GM20431 (cell line): ENCODE measurements around the gene PLXNA4.

Experiments
- in situ Hi-C: fragments of 300-500 bp; cut with MseI, MboI; formaldehyde crosslinking; loops from one replicate; pipeline ENCODE4 v1.15.0; 2020; ENCODE audit warnings: low sequenced_read_pairs; ENCODE audit not compliant: unreplicated experiment

PLXNA4 gene

DNA sequence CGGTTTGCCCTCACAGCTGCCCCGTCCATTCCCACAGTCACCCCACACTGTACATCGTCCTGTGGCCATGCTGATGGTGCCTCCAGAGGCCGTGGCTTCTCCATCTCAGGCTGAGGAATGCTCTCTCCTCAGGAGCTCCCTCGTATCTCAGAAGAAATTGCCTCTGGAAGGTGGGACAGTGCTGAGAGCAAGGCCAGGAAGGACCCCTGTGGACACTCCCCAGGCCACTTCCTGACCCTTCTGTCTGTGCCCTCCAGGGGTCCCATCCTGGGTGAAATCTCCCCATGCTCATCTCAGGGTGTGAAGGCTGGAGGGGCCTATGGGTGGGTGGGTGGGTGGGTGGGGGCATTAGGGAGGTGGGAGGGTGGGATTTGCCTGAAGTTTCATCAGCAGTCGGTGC is 454.3 kb downstream of the PLXNA4 start:
- in situ Hi-C loops: loop anchor here (25.0 kb wide), 1 partner anchor 90 kb away; no protein-coding TSS in a partner anchor

DNA sequence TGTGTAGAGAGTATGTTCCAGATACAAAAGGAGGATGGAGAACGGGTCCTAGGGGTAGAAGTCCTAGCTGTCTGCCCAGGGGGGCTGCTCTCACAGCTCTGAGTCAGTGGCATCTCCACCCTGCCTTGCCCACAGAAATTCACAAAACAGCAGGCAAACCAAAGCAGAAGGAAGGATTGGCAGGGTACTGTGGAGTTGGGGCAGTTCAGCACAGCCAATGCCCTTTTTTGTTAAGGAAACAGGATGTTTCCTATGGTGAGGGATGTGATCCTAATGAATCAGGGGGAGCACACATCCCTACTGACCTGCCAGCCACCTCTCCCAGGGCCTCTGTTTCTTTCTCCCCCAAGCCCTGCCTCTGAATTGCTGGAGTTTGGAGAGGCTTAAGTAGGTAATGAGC is 457.6 kb downstream of the PLXNA4 start:
- in situ Hi-C loops: loop anchor here (25.0 kb wide), 1 partner anchor 94 kb away; no protein-coding TSS in a partner anchor

DNA sequence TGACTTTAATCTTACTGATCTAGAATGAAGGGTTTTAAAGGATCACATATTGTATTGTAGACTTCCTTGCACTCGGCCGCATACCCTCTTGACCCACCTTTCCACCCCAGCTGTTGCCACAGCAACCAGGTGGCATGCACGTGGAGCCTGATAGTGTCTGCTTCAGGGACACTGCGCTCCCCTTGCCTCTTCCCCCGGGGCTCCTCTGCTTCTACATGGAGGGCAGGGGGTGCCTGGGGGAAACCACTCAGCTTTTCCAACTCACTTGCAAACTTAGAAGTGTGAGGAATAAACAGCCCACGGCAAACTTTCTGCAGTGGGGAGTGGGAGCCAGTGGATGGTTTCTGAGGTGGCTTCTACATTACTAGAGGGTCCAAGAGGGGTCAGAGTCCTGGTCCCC is 458.6 kb downstream of the PLXNA4 start:
- in situ Hi-C loops: loop anchor here (25.0 kb wide), 1 partner anchor 95 kb away; no protein-coding TSS in a partner anchor

DNA sequence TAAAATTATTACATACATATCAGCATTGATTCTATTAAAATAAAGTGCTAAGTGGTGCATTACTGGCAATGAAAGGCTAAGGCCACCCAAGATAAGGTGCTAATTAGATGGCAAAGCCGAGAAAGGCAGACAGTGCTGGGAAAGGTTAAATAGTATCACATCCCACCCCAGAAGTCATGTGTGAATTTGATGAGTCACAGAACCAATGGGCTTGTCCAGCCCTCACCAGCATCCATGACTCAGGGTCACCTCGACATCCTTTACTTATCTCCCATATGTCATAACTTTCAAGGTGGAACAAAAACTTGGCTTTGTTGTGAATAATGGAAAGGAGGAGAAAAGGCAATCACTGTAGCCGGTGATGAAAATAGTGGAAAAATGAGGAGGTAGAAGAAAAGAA is 459.1 kb downstream of the PLXNA4 start:
- in situ Hi-C loops: loop anchor here (25.0 kb wide), 1 partner anchor 95 kb away; no protein-coding TSS in a partner anchor

DNA sequence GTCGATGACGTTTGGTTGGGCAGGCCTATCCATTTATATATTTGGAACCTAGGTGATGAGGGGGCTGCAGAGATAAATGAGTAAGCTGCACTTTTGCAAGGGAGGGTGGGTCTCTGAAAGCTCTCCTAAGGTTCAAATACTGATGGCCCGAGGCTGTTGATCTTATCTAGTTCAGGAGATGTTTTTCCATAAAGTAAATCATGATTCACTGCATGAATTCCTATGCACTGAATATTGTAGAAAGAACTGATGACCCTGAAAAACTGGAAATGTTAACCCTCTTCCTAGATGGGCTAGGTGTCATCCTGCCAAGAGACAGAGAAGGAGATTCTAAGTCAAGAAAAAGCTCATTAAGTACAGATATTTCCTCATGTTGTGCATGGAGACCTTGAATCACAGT is 459.9 kb downstream of the PLXNA4 start:
- in situ Hi-C loops: loop anchor here (25.0 kb wide), 1 partner anchor 96 kb away; no protein-coding TSS in a partner anchor

DNA sequence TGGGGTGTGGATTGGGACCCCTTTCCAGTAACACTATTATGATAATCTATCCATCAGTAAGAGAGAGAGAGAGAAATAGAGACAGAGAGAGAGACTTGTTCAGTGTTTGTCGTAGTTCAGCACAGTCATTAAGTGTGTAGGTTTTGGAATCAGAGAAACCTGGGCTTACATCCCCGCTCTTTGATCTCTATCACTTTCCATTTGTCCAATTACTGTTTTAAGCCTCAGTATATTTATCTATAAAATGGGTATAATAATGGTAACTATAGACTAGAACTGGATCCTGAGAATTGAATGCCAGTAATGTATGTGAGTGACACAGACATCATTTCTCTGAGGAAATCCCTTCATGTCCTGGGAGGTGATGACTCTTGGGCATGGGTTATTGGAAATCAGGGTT is 460.5 kb downstream of the PLXNA4 start:
- in situ Hi-C loops: loop anchor here (25.0 kb wide), 1 partner anchor 97 kb away; no protein-coding TSS in a partner anchor

DNA sequence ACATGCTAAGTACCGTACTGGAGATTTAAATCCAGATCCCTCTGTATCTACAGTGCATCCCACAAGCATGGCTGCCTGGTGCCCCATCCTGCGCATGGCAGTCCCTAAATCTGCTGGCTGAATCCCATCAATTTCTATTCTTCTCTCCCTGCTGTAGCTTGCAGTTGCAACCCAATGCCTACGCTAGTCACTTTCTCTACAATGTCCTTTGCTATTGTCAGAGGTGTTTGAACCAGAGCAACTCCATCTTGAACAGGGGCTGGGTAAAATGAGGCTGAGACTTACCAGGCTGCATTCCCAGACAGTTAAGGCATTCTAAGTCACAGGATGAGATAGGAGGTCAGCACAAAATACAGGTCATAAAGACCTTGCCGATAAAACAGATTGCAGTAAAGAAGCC is 461.2 kb downstream of the PLXNA4 start:
- in situ Hi-C loops: loop anchor here (25.0 kb wide), 1 partner anchor 97 kb away; no protein-coding TSS in a partner anchor

DNA sequence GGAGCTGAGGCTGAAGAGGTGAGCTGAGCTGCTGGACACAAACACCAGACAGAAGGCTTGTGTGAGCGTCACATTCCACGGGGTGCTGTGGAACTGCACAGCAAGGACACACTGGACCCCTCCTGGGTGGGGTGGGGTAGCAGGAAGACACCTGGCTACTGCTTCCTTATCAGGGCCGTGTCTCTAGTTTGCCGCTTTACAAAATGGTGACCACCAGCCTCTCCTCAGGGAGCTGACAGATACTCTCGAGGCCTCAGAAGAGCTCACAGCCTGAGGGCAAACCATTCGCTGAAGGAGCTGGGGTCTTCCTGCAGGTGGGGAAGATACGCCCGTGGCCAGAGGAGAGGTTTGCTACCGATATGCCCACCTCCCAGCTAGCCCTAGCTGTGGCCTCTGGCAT is 461.9 kb downstream of the PLXNA4 start:
- in situ Hi-C loops: loop anchor here (25.0 kb wide), 1 partner anchor 98 kb away; no protein-coding TSS in a partner anchor

DNA sequence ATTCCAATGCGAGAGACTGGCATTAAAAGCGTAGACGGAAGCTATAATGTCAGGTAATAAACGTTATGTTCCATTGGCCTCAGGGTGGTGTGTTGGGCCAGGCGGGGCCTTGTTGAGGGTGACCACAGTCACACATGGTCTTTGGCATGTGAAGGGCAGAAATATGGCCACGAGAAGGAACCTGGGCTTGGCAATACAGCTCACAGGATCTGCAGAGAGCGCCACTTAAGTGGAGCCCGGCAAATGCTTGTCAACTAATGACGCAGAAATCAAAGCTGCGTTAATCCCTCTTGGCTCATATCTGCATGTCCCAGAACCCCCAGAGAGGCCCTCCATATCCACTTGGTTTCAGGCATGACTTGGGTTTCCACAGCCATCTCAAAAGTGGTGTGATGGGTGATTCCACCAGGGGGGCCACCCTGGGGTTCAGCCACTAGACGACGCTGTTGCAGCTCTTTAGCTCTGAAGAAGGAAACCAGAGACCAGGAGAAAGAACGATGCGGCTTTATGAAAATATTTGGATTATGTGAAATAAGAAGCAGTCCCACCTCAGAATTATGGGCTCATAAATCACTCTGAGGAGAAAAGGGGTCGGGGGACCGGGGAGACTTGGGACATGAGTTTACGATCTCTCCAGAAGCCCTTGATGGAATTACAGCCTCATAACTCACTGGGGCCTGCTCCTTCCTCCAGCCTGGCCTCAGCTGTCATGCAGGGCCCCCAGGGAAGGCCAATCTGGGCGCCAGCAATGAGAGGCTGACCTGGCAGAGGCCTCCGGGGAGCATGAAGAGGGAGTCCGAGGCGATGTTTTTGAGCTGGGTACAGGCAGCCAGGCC is 462.5 kb downstream of the PLXNA4 start:
- in situ Hi-C loops: loop anchor here (25.0 kb wide), 1 partner anchor 99 kb away; no protein-coding TSS in a partner anchor

DNA sequence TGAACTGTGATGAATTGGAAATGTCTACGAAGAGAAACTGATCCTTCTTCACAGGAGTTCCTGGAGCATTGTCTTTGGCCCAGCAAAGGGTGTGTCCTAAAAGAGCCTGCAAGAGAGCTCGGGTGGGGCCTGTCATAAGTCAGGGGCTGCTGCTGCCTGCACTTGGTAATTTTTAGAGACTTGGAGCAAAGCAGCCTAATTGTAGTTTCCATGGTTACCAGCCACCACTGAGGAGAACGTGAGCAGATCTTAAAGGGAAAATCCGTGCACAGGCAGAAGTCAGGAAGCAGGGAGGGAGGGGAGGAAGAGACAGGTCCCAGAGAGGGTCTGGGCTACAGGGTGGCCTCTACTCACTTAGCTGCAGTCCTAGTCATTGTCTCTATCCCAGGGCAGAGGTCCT is 463.6 kb downstream of the PLXNA4 start:
- in situ Hi-C loops: loop anchor here (25.0 kb wide), 1 partner anchor 100 kb away; no protein-coding TSS in a partner anchor

DNA sequence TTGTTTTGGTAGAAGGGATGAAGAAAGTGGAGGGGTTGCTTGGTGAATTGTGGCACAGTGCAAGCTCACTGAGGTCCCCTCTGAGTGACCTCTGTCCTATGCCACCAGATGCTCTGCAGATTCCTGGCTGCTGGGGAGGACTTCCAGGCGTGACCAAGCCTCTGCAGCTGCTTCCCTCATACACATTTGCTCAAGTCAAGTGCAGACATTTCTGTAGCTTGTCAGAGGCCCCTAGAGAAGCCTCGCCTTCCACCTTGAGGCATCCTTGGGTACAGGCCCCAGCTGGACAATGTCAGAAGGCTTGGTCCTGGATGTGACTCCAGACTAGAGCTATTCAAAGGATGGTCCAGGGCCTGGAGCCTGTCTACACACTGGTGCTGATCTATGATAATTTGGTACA is 464.2 kb downstream of the PLXNA4 start:
- in situ Hi-C loops: loop anchor here (25.0 kb wide), 1 partner anchor 100 kb away; no protein-coding TSS in a partner anchor

DNA sequence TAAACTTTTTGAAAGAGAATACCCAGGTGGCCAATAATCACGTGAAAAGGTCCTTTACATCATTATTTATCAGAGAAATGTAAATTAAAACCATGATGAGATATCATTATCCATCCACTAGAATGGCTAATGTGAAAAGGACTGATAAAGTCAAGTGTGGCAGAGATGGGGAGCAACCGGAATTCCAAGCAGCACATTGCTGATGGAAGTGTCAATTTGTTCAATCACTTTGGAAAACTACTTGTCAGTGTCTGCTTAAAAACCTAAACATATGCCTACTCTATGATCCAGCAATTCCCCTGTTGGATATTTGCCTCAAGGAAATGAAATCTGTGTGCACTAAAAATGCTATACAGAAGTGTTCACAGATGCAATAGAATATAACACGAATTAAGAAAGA is 465.6 kb downstream of the PLXNA4 start:
- in situ Hi-C loops: loop anchor here (25.0 kb wide), 1 partner anchor 102 kb away; no protein-coding TSS in a partner anchor

DNA sequence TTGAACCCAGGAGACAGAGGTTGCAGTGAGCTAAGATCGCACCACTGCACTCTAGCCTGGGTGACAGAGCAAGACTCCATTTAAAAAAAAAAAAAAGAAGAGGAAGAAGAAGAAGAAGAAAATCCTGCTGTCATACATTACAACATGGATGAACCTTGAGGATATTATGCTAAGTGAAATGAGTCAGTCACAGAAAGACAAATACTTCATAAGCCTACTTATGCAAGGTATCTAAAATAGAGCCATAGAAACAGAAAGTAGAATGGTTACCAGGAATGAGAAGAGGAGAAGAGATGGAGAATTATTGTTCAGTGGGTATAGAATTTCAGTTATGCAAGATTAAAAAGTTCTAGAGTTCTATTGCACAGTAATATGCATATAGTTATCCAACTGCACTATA is 466.5 kb downstream of the PLXNA4 start:
- in situ Hi-C loops: loop anchor here (25.0 kb wide), 1 partner anchor 103 kb away; no protein-coding TSS in a partner anchor

DNA sequence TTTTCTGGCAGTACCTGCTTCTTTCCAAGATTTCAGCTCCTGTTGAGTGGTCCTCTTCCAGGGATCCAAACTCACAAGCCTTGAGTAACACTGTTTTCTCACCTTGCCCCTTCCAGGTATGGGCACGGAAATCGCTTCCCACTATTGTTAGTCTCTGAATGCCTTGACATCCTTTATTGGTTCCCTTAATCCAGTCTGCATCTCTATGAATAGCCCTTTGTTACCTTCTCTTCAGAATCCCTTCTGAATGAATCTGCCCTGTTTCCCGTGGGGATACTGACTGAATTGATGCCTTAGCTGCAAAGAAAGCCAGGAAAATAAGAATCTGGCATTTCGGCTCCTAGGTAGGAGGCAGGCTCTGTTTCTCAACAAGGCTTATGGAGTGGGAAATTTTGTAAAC is 467.7 kb downstream of the PLXNA4 start:
- in situ Hi-C loops: loop anchor here (25.0 kb wide), 1 partner anchor 104 kb away; no protein-coding TSS in a partner anchor

DNA sequence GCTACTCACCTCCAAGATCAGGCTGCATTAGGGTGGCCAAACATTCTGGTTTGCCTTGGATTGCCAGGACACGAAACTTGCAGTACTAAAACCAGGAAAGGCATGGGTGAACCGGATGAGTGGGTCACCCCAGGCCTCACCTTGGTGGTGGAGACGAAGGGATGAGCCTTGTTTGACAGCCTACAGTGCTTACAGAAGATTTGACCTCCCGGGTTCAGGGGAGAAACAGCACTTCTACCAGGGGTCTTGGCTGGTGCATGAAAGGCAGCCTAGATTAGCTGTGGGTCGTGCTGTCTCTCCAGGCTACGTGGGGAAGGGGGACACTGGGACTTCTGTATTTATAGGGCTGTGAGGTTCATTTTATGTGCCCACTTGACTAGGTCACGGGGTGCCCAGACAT is 469.8 kb downstream of the PLXNA4 start:
- in situ Hi-C loops: loop anchor here (25.0 kb wide), 1 partner anchor 106 kb away; no protein-coding TSS in a partner anchor

DNA sequence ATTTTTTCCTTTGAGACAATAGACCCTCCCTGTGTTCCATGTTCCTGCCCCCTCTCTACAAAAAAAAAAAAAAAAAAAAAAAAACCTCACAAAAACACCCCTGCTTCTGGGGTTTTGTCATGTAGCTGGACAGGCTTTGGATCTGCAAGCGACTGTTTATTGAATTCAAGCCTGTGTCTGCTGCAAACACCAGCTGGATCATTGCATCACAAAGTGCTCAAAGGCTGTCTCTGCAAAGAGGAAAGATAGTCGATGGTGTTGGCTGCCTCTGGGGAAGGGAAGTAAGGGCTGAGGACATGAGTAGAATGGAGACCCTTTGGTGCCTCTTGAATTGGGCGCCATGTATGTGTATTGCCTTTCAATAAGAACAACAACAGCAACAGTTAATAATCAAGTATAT is 471.2 kb downstream of the PLXNA4 start:
- in situ Hi-C loops: loop anchor here (25.0 kb wide), 1 partner anchor 107 kb away; no protein-coding TSS in a partner anchor

DNA sequence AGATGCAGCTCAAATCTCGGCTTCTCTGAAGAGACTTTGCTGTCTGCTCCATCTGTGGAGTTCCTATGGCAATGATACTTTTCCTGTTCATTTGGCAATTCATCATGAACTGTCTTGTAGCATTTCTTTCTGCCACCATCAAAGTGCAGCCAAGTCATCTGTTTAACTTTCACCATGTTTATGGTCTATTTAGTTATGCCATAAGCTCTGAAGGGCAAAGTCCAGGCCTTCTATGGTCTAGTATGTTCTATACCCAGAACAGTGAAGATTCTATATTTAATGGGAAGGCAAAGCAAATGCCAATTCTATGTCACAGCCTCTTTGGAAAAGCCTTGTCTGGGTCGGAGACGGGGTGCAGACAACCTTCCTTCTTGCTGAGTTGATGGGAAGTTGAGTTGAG is 472.6 kb downstream of the PLXNA4 start:
- in situ Hi-C loops: loop anchor here (25.0 kb wide), 1 partner anchor 109 kb away; no protein-coding TSS in a partner anchor

DNA sequence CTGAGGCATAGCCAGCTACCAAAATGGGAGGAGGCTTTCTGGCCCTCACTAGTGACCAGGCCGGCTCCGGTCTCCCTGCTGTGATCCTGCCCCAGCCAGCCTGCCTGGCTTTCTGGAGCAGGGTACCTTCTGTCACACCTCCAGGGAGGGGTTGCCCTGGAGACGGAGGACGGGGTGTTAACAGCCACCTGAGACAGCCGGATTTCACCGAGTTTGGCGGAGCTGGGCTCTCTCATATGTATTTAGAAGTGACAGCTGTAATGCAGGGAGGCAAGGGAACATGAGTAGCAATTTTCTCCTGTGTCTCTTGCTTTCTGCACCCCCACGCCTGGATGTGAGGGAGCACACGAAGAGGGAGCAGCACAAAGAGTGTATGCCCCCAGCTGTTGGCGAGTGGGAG is 473.3 kb downstream of the PLXNA4 start:
- in situ Hi-C loops: loop anchor here (25.0 kb wide), 1 partner anchor 109 kb away; no protein-coding TSS in a partner anchor

DNA sequence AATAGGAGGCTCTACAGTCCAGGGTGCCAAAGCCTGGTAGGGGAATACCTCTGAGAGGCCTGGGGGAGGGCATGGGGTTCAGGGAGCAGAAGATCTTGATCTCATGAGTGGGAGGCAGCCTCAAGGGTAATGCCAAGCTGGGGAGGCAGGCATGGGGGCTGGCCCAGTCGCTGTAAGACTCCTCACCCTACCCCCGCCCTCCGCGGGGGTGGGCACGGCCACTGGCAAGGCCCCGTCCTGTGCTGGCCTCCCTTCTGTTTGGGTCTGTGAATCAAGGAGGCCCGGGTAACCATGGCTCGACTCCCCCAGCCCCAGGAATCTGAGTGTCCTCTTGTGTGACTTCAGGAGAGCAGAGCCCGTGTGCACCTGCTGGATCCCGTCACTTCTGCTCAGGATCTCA is 473.9 kb downstream of the PLXNA4 start:
- in situ Hi-C loops: loop anchor here (25.0 kb wide), 1 partner anchor 110 kb away; no protein-coding TSS in a partner anchor

DNA sequence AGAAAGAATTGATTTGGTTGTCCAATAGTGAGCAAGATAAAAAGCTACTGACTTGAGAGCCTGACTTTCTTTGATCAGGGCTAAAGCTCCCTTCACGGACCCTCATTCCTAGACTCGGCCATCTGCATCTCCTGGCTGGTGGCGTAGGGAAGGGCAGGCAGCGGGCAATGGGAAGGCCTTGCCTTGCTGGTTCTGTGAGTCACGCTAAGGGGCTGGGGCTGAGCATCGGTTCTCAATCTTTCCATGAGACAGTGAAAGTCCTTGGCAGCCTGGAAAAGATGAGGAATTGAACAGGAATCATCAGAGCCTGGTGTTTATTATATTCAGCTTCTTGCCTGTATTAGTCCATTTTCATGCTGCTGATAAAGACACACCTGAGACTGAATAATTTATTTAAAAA is 475.3 kb downstream of the PLXNA4 start:
- in situ Hi-C loops: loop anchor here (25.0 kb wide), 1 partner anchor 111 kb away; no protein-coding TSS in a partner anchor

DNA sequence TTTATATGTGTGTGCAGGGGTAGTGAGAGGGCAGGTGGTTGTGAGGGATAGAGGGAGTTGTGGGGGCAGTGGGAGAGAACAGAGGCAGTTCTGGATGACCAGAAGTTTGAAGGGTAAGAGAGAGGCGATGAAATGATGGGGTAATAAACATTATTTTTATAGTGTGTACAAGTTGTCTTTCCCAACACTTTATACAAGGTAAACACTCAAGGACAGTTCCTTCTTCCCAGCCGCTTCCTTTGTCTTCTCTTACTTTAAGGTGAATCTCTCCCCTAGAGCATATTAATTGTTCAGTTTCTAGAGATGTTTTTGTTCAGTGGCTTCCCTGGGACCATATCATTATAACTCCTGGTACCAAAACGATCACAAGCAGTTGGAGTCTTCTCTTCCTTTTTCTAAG is 475.8 kb downstream of the PLXNA4 start:
- in situ Hi-C loops: loop anchor here (25.0 kb wide), 1 partner anchor 112 kb away; no protein-coding TSS in a partner anchor
